ENCODE measurements around the gene UROC1.

UROC1 gene

GRCh38 chr3:126456766-126457388, 60.7 kb downstream of the UROC1 start:
- DNase-seq = no peak

- DNase-seq = no peak
Measured at GRCh38 chr3:126456211-126456610, 61.4 kb downstream of the UROC1 start.

- DNase-seq = no peak
Measured at GRCh38 chr3:126454437-126455198, 63.0 kb downstream of the UROC1 start.

GRCh38 chr3:126454025-126454424, 63.5 kb downstream of the UROC1 start:
- DNase-seq = no peak

GRCh38 chr3:126452213-126452612, 65.4 kb downstream of the UROC1 start:
- DNase-seq = no peak

GRCh38 chr3:126451511-126451910, 66.1 kb downstream of the UROC1 start:
- DNase-seq = no peak

DNA sequence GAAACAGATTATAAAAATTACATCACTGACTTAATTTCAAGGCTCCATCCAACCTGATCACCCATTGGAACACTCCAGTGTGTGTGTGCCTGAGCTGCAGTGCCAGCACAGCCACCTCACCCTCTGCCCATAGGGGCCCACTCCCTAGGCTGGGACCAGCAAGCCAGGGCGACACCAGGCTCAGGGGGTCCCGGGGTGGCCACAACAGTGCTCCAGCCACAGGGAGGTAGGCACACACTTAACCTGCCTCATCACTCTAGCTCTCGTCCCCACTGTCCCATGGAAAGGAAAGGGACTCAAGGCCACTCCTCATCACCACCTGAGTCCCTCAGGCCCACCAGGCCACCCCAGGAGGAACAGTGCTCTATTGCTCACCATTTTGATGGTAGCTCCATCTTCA, 66.8 kb downstream of the UROC1 start:
- no peak for DNase-seq

DNA sequence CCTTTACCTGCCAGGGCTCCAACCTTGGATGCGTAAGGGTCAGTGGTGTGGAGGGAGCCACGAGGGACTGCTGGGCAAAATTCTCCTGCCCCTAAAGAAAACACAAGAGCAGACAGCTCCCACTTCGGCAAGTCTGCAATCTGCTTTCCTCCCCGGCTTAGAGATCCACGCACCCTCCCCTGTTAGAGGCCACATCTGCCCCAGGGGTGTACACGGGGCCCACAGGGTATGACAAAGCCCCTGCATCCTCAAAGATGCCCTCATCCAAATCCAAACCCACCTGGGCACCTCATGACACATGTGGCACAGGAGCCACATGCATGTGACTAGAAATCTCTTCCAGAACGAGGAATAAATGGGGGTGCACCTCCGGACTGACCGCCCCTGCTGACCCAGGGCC, 67.4 kb downstream of the UROC1 start:
- no peak for DNase-seq

DNA sequence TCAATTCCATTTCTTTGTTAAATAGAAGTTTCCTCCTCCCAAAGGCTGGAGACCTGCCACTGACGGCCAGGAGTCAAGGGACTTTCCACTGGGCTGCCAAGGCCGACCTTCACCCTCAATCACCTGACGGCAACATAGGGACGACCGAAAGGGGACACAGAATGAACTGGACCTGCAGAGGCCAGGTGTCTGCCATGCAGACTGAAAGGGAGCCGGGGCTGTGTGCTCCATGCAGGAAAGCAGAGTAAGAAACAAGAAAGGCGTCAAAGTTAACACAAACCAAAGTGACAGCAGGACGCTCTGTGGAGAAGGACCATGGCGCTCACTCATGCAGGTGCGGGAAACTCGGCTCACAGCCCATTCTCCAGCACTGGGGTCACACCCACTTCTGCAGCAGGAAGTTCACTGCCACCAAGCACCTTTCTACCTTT, 67.9 kb downstream of the UROC1 start:
- no peak for DNase-seq

- no peak for DNase-seq
Measured at GRCh38 chr3:126448893-126449180, 68.7 kb downstream of the UROC1 start.

GRCh38 chr3:126448136-126448892, 69.3 kb downstream of the UROC1 start:
- no peak for DNase-seq

- DNase-seq = no peak
Measured at GRCh38 chr3:126447456-126448106, 70.0 kb downstream of the UROC1 start.

- no peak for DNase-seq
Measured at GRCh38 chr3:126446791-126447190, 70.8 kb downstream of the UROC1 start.

DNA sequence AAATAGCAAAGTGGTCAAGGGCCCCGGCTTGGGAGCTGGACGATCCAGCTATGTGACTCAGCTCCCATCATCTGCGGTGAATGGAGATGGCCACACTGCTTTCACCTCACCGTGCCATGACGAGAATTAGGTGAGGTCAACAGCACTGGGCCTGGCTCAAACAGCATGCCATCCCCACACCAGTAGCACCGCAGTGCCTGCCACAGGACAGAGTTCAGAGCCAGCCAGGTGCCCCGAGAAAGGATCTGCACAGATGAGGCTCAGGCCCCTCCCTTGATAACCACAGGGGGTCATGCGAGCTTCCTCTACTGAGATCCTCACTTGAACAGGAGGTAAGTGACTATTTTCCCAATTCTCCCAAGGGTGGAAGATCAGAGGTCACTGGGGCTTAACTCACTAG, 71.3 kb downstream of the UROC1 start:
- no peak for DNase-seq

DNA sequence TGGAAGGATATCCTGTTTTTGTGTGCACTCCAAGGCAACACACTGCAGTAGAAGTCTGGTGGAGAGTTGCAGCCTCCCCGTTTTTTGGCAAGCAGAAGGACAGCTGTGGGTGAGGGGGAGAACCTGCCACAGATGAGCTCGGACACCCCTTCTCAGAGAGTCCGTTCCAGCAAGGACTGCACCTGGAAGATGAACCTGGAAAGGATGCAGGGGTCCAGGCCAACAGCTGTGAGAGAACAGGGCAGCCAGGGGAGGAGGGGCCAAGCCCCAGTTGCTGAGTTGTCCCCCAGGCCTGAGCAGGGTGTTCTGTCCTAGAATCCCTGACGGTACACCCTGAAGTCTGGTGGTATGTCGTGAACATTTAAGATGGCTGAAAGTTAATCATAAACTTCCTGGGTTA, 72.1 kb downstream of the UROC1 start:
- DNase-seq = no peak

GRCh38 chr3:126442856-126443242, 74.7 kb downstream of the UROC1 start:
- DNase-seq = no peak

DNA sequence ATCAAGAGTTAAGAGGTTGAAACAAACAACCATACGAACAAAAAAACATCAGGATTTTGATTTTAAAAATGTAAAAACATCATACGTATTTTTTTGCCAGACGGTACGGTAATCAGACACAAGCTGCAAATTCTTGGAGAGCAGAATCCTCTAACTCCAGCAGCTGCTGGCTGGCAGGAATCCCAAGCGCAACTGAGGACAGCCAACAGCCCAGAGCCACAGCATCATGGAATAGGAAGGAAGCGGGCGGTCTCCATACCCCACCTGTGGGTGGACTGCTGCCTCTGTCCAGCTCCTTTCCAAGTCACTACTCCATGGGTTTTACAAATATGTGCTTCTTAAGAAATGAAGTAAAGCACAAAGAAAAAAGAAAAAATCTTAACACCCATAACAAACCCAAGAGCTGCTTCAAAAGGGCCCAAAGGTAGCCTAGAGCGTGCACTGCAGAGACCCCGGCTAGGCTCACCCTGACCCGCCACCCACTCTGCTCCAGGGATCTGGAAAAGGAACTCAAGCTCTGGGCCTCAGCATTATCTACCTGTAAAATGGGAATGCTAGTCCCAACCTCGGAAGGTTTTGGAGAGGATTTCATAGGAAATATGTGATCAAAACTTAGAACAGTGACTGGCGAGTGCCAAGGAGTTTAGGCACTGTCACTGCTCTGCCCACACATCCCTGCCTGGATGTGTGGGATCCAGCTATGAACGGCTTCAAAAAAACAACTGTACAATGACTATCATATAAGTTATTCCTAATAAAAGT, 75.3 kb downstream of the UROC1 start:
- DNase-seq = no peak

- no peak for DNase-seq
Measured at GRCh38 chr3:126441256-126441880, 76.2 kb downstream of the UROC1 start.

- DNase-seq = no peak
Measured at GRCh38 chr3:126440709-126440995, 76.9 kb downstream of the UROC1 start.

GRCh38 chr3:126439968-126440708, 77.4 kb downstream of the UROC1 start:
- DNase-seq = no peak

- no peak for DNase-seq
Measured at GRCh38 chr3:126439346-126439967, 78.1 kb downstream of the UROC1 start.
